HUES6 (cell line): ENCODE results near the gene UXS1.

ENCODE experiments used
- H3K27ac ChIP-seq: 2 replicates; pipeline ENCODE4 v1.7.0; 2013; ENCODE audit warnings: low read depth, mild to moderate bottlenecking, low read length, inconsistent platforms
- H3K27me3 ChIP-seq: 2 replicates; pipeline ENCODE4 v1.6.1; 2013; ENCODE audit warnings: low read length; ENCODE audit not compliant: control insufficient read depth, insufficient read depth
- H3K36me3 ChIP-seq: 2 replicates; pipeline ENCODE4 v1.6.1; 2013; ENCODE audit warnings: low read length; ENCODE audit not compliant: control insufficient read depth, insufficient read depth
- H3K4me1 ChIP-seq: 2 replicates; pipeline ENCODE4 v1.6.1; 2013; ENCODE audit warnings: low read length; ENCODE audit not compliant: control insufficient read depth, insufficient read depth
- H3K4me3 ChIP-seq: 2 replicates; pipeline ENCODE4 v1.5.1; 2013; ENCODE audit warnings: low read depth, low read length
- H3K9ac ChIP-seq: one replicate; pipeline ENCODE4 v1.6.1; 2013; ENCODE audit warnings: mild to moderate bottlenecking, low read length
- H3K9me3 ChIP-seq: 2 replicates; pipeline ENCODE4 v1.6.1; 2013; ENCODE audit warnings: low read depth, low read length; ENCODE audit not compliant: control insufficient read depth, insufficient read depth

The UXS1 gene

DNA sequence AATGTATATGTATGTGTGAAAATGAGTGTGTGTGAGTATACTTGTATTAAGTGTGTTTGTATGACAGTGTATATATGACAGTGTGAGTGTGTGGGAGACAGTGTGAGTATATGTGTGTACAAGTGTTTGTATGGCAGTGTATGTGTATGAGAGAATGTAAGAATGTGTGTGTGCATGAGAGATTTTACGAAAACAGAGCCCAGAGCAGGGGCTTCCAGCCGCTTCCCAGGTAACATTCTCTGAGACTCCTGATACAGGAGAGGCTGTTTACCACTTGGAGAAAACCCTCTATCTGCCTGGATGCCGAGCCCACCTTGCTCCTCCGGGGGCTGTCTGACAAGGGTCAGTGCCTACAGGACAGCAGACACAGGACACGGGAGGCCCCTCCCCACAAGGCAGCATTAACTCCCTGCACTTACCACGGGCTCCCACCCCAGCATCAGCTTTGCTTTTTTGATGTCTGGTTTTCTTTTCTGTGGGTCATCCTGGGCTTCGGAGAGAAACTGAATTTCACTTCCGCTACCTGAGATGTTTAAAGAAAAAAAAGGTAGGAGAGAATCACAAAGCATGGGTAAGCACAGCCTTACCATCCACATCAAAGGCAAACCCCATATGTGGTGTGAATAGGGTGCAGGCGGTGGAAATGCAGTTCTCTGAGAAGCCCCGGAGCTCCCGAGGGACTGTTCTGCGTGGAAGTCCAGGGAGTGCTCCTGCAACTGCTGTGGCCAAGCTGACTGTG, 97.6 kb downstream of the UXS1 start:
- no peak overlapping the region for H3K9ac ChIP-seq
- H3K27me3 ChIP-seq, result no peaks in the 10 kb centered on the region
- peaks cover 21% of the 10 kb centered on the region for H3K4me1 ChIP-seq
- no peaks in the 10 kb centered on the region for H3K9me3 ChIP-seq
- 0 out of 2 replicates have a peak overlapping the region, but pooled peaks have one; percentile 8 for H3K27ac ChIP-seq
- no peak overlapping the region for H3K4me3 ChIP-seq
- peaks cover 75% of the 10 kb centered on the region for H3K36me3 ChIP-seq

DNA sequence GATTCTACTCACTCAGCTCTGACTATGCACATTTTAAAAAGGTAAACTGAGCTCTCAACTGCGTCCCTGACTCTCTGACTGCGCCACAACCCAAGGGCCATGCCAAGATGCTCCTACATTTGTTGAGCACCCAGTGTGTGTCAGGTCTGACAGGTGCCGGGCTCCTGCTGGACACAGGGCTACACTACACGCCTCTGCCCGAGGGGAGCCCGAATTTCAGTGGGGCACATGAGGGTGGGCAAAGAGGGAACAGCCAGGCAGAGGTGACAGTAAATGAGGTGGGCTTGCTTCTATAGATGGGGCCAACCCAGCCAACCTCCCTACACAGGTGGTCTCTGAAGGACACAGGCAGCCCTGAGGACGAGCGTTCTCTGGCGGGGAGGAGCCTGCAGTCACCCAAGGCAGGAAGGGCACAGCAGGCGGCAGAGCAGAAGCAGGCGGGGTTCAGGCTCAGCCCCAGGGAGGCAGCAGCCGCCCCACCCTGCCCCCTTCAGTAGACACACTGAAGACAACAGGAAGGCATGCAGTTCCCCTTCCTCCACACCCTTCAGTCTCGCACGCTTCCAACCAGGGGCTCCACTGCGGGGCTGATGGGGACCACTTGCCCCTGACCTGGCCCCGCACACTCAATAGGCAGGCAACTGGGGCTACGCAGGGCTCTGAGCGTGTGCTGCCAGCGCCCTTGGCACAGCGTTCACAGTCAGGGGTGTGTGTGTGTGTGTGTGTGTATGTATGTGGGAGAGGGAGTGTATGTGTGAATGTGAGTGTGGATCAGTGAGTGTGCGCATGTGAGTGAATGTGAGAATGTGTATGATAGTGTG, 98.4 kb downstream of the UXS1 start:
- Histone ChIP-seq H3K9ac (no peak overlapping the region), H3K4me3 (no peak overlapping the region), H3K4me1 (peaks cover 21% of the 10 kb centered on the region), H3K9me3 (no peaks in the 10 kb centered on the region), H3K27ac (no peak overlapping the region), H3K27me3 (no peaks in the 10 kb centered on the region), H3K36me3 (peaks cover 71% of the 10 kb centered on the region)

DNA sequence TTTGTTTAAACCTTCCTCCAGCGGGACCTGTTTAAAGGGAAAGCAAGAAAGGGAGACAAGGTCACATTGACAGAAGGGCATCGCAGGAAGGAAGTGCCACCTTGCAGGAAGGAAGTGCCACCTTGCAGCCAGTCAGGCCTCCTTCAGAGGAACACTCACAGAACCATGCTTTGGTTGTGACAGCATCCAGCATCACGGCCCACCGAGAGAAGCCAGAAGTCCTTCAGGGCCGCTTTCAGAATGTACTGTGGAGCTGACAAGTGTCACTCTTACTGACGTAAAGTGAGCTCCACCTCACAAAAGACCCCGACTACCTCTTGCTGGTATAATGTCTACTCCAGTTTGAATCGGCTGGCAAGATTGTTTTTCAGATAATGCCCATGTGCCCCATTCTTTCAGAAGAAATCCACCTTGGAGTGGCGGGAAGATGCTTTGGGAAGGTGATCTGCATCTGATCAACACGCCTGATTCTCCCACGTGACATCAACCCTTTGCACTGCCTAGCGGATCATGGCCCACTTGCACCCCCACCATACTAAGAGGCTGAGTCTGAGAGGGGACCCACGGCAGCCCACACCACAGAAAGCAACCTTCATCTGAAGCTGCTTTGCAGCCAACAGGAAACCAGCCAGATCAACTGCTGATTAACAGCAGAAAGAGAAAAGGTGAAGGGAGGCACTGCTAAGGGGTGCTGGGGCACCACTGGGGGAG, 99.8 kb downstream of the UXS1 start:
- H3K4me3 ChIP-seq, result no peak overlapping the region
- H3K36me3 ChIP-seq, result peaks cover 59% of the 10 kb centered on the region
- H3K9ac ChIP-seq, result no peak overlapping the region
- no peak overlapping the region for H3K27ac ChIP-seq
- no peaks in the 10 kb centered on the region for H3K27me3 ChIP-seq
- peaks cover 21% of the 10 kb centered on the region for H3K4me1 ChIP-seq
- no peaks in the 10 kb centered on the region for H3K9me3 ChIP-seq

DNA sequence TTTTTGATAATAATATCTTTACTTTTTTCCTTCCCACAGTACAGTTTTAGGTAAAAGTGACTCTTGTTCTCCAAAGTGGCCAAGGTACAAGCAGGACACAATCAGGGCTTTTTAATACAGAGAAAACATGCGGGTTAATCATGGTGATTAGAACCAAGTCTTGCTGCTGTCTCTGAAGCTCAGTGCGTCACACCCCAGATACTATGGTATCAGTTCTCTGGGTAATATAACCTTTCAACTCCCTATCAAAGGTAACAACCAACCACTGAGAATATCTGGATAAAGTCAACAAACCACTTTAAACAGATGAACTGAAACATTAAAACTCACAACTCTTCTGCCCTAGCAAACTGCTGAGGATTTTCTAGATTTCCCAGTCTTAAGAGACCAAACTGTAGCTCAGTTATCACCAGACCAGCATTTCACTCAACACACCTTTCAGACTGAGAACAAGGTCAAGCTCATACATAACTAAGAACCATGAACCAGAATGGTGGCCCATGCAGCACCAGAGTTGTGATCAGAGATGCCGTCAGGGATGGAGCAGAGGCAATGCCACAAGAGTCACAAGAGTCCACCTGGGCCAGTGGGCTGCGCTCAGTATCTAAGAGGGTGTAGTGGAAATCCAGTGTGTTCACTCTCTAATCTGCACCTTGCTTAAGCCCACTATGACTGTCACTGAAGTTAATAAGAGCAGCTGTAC, 103.0 kb downstream of the UXS1 start:
- Histone ChIP-seq H3K4me3 (no peak overlapping the region), H3K27ac (no peak overlapping the region), H3K36me3 (peaks cover 33% of the 10 kb centered on the region), H3K9me3 (no peaks in the 10 kb centered on the region), H3K4me1 (peaks cover 2% of the 10 kb centered on the region; the same call in 1 of the 2 replicates), H3K27me3 (no peaks in the 10 kb centered on the region), H3K9ac (no peak overlapping the region)

DNA sequence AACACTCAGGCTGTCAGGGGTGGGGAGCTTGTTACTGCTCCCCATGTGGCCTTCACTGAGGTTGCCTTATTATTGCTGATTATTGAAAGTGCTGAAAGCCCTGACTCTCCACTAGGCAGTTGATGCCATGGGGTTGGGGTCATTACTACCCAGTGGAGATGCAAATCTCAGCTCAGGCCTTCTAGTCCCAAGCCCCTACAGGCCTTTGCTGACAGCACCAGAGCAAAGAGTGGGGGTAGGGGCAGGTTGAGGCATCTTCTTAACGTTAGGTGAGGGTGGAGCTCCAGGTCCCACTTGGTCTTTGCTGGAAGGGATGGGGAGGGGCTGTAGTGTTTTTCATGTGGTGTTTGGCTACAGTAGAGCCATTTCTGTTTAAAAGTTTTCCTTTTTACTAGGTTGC, 104.5 kb downstream of the UXS1 start:
- H3K4me1 ChIP-seq, result no peaks in the 10 kb centered on the region
- H3K27me3 ChIP-seq, result no peaks in the 10 kb centered on the region
- no peaks in the 10 kb centered on the region for H3K9me3 ChIP-seq
- H3K36me3 ChIP-seq, result peaks cover 24% of the 10 kb centered on the region
- no peak overlapping the region for H3K4me3 ChIP-seq
- no peak overlapping the region for H3K9ac ChIP-seq
- H3K27ac ChIP-seq, result no peak overlapping the region

DNA sequence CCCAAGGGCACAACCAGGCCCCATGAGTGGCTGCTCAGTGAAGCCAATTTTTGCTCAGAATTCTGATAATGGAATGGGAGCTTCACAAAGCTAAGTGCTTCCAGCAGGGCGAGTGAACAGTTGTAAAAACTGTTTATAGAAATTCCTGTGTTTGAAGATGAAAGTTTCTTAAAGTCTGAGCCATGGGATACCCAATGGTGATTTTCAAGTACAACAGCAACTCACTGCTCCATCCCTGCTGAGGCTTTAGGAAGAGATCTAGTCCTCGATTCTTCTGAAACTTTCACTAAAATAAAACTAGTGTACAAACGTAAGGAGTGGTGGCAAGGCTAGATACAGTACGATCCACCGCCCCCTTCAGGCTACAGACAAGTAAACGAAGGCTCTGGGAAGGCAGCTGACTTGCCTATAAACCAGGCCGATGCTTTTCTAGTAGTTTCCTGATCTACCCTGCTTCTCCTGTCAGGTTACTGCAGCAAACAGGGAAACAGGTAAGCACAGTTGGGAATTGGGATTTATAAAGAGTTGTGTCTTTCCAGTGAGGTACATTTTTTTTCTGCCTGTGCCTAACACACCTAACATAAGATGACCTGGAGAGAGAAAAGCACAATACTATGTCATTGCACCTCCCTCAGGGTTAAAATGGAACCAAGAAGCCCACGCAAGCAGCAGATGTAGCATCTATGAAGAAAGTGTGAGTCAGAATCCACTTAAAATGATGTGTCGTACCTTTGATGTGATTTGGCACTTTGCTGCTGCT, 108.7 kb downstream of the UXS1 start:
- no peak overlapping the region for H3K4me3 ChIP-seq
- no peak overlapping the region for H3K27ac ChIP-seq
- 0 out of 2 replicates have a peak, but pooled peaks cover under 1% of the 10 kb centered on the region for H3K36me3 ChIP-seq
- H3K9ac ChIP-seq, result no peak overlapping the region
- no peaks in the 10 kb centered on the region for H3K4me1 ChIP-seq
- H3K9me3 ChIP-seq, result no peaks in the 10 kb centered on the region
- H3K27me3 ChIP-seq, result no peaks in the 10 kb centered on the region

DNA sequence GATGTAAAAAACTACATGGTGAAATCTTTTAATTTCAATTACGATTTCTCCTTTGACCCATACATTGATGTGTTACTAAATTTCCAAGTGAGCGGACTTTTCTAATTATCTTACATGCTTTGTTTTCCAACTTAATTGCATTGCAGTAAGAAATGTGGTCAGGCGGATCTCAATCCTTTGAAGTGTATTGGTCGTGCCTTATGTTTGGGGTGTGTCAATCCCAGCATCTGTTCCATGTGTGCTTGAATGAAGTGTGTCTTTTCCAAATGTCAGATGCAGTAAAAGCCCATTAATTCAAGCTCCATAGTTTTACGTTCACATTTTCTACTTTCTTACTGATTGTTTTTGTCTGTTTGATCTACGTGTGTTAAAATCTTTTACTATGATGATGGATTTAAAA, 113.1 kb downstream of the UXS1 start:
- Histone ChIP-seq H3K27me3 (no peaks in the 10 kb centered on the region), H3K9me3 (no peaks in the 10 kb centered on the region), H3K36me3 (no peaks in the 10 kb centered on the region), H3K4me1 (no peaks in the 10 kb centered on the region), H3K4me3 (no peak overlapping the region), H3K9ac (no peak overlapping the region), H3K27ac (no peak overlapping the region)

DNA sequence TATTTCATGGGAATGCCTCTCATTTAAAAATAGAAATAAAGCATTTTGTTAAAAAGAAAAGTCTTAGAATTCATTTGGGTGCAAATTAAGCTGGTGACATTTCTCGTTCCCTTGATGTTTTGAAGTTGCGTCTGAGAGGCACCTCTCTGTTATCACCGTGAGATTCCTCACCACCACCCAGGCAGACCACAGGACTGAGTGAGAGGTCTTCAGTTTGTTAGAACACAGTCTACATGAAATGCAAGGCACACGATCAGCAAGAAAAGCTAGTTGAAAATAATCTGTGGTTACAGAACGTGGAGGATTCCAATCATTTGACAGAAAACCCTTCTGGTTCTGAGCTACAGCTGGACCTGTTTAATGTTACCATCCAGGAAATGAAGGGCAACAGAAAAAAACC, 116.0 kb downstream of the UXS1 start:
- no peak overlapping the region for H3K9ac ChIP-seq
- H3K4me3 ChIP-seq, result no peak overlapping the region
- no peaks in the 10 kb centered on the region for H3K36me3 ChIP-seq
- no peaks in the 10 kb centered on the region for H3K4me1 ChIP-seq
- H3K27me3 ChIP-seq, result no peaks in the 10 kb centered on the region
- no peaks in the 10 kb centered on the region for H3K9me3 ChIP-seq
- H3K27ac ChIP-seq, result no peak overlapping the region

DNA sequence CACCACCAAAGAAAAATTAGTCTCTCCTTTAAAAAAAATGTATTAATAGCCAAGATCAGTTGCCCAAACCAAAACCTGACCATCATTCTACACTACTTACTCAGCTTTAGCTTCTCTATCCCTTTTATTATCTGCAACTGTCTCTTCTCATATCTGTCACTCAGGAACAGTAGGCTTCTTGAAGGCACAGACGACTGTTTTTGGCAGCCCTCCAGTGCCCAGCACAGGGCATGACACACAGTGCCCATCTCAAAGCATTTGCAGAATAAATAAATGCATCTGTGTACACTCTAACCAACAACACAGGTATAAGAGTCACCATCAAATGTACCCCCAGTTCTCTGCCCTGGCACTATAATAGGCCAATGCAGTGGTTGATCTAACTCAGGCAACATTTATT, 117.2 kb downstream of the UXS1 start:
- no peaks in the 10 kb centered on the region for H3K9me3 ChIP-seq
- H3K27ac ChIP-seq, result no peak overlapping the region
- no peak overlapping the region for H3K4me3 ChIP-seq

DNA sequence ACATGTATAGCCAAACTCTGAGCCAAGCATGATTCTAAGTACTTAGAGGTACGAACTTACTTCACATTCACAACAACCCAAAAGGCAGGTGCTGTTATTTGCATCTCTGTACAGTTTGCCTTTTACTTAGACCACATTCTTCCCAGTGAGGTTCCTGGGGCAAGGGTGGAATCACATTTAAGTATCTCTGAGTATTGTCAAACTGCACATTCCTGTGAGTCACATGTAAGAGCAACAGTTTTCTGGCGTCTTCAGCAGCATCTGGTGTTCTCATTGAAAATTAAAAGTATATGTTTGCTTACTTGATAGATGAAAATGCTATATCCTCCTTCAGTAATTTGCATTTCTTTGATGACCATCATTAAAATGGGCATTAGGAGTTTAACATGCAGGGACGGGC, 119.1 kb downstream of the UXS1 start:
- no peaks in the 10 kb centered on the region for H3K27me3 ChIP-seq
- H3K4me3 ChIP-seq, result no peak overlapping the region
- no peak overlapping the region for H3K9ac ChIP-seq
- no peaks in the 10 kb centered on the region for H3K9me3 ChIP-seq
- H3K27ac ChIP-seq, result no peak overlapping the region
- no peaks in the 10 kb centered on the region for H3K36me3 ChIP-seq
- peaks cover 7% of the 10 kb centered on the region for H3K4me1 ChIP-seq

More for the DNA sequence above, 117.2 kb downstream of the UXS1 start:
- Histone ChIP-seq H3K9ac (no peak overlapping the region), H3K4me1 (no peaks in the 10 kb centered on the region), H3K27me3 (no peaks in the 10 kb centered on the region), H3K36me3 (no peaks in the 10 kb centered on the region)
